ENCODE measurements around the gene ITPR2. TPM values are rescaled to one million over a fixed set of nuclear protein-coding genes. Genes with fewer than 3 reads are reported as not detected.

Gene ITPR2
- polyA plus RNA-seq, 2 of the 4 experiments (the other 2 are of a cell fraction): 3.1 to 8.1 TPM

GRCh38 chr12:26818636-26819035 lies 14.4 kb downstream of the ITPR2 start:
- ATAC-seq (no peak), FAIRE-seq (no peak), DNase-seq (ENCODE audit: low read depth in 1 of 2, low spot score in 1 of 2) (no peak)
- ChIA-PET POLR2A (no interaction called here), CTCF (no interaction called here)
- no peak for TF ChIP-seq SREBF2 (IDR thresholded peaks at IDR 0.05)
- no peak for TF ChIP-seq CBX2 (IDR thresholded peaks at IDR 0.05; ENCODE audit: borderline replicate concordance, low read depth)
- no peak for TF ChIP-seq ZC3H11A (IDR thresholded peaks at IDR 0.05)
- no peak for TF ChIP-seq FOSL2 (IDR thresholded peaks at IDR 0.05)
- TF ChIP-seq FOSL2 (CRISPR knock-in tag; IDR thresholded peaks at IDR 0.05): no peak
- no peak for TF ChIP-seq FOXS1 (CRISPR knock-in tag; IDR thresholded peaks at IDR 0.05)
- no peak for TF ChIP-seq CHD2 (IDR thresholded peaks at IDR 0.05; ENCODE audit: low read length, partially characterized antibody)
- TF ChIP-seq JUN (IDR thresholded peaks at IDR 0.05): no peak
- TF ChIP-seq PHF8 (IDR thresholded peaks at IDR 0.05; ENCODE audit: borderline replicate concordance, low read depth): no peak
- no peak for TF ChIP-seq SMC3 (IDR thresholded peaks at IDR 0.05)
- no peak for TF ChIP-seq RCOR1 (IDR thresholded peaks at IDR 0.05; ENCODE audit: low read depth, low read length)
- TF ChIP-seq HDAC2 (IDR thresholded peaks at IDR 0.05): no peak
- no peak for TF ChIP-seq ATOH8 (CRISPR knock-in tag; IDR thresholded peaks at IDR 0.05; ENCODE audit: low read depth)
- no peak for TF ChIP-seq HES2 (IDR thresholded peaks at IDR 0.05)
- TF ChIP-seq MAZ (IDR thresholded peaks at IDR 0.05; ENCODE audit: borderline replicate concordance, low read depth, low read length): no peak
- TF ChIP-seq MAX (IDR thresholded peaks at IDR 0.05): no peak
- TF ChIP-seq HOXB13 (CRISPR knock-in tag; IDR thresholded peaks at IDR 0.05; ENCODE audit: low read depth): no peak
- no peak for TF ChIP-seq NR3C1 (IDR thresholded peaks at IDR 0.05)
- TF ChIP-seq MYC (IDR thresholded peaks at IDR 0.05; ENCODE audit: borderline replicate concordance, low read length): no peak
- H3K4me3 ChIP-seq: no peak overlapping the region
- H3K4me2 ChIP-seq: no peak overlapping the region
- no peak overlapping the region for H3K27ac ChIP-seq
- 70% methylated on average over 2 of the region's 2 CpGs for WGBS (ENCODE audit: missing lambda C conversion rate)
- H3K4me1 ChIP-seq: peaks cover 4% of the 10 kb centered on the region; the same call in 1 of the 3 replicates
- no peaks in the 10 kb centered on the region for H3K9me3 ChIP-seq

- Histone ChIP-seq H3K27ac (no peak overlapping the region), H3K4me3 (no peak overlapping the region), H3K4me2 (no peak overlapping the region), H3K9me3 (no peaks in the 10 kb centered on the region), H3K4me1 (peaks cover 4% of the 10 kb centered on the region; the same call in 1 of the 3 replicates)
- DNase-seq (ENCODE audit: low read depth in 1 of 2, low spot score in 1 of 2) (no peak), FAIRE-seq (no peak), ATAC-seq (no peak)
- WGBS (ENCODE audit: missing lambda C conversion rate): 92% methylated on average over 3 of the region's 3 CpGs
- POLR2A ChIA-PET: no interaction called here
- CTCF ChIA-PET: no interaction called here
- no peak for TF ChIP-seq SMC3 (IDR thresholded peaks at IDR 0.05)
- TF ChIP-seq KDM1A (IDR thresholded peaks at IDR 0.05; ENCODE audit: low read depth): no peak
- no peak for TF ChIP-seq POLR2AphosphoS2 (conservative IDR thresholded peaks at IDR 0.05; ENCODE audit: low read length)
- no peak for TF ChIP-seq ESRRA (IDR thresholded peaks at IDR 0.05; ENCODE audit: borderline replicate concordance, low read length)
- TF ChIP-seq E2F6 (IDR thresholded peaks at IDR 0.05; ENCODE audit: borderline replicate concordance, low read depth): no peak
- no peak for TF ChIP-seq JUN (IDR thresholded peaks at IDR 0.05)
- no peak for TF ChIP-seq HEYL (CRISPR knock-in tag; IDR thresholded peaks at IDR 0.05)
- TF ChIP-seq RCOR1 (IDR thresholded peaks at IDR 0.05; ENCODE audit: low read depth, low read length): no peak
- no peak for TF ChIP-seq REST (IDR thresholded peaks at IDR 0.05)
- TF ChIP-seq CEBPB (IDR thresholded peaks at IDR 0.05): no peak
- TF ChIP-seq MAX (IDR thresholded peaks at IDR 0.05): no peak
- no peak for TF ChIP-seq GATA3 (IDR thresholded peaks at IDR 0.05; ENCODE audit: borderline replicate concordance)
- no peak for TF ChIP-seq MAFK (IDR thresholded peaks at IDR 0.05; ENCODE audit: partially characterized antibody)
- TF ChIP-seq PHF8 (IDR thresholded peaks at IDR 0.05; ENCODE audit: borderline replicate concordance, low read depth): no peak
- no peak for TF ChIP-seq NR3C1 (IDR thresholded peaks at IDR 0.05)
- TF ChIP-seq FOSB (CRISPR knock-in tag; IDR thresholded peaks at IDR 0.05): no peak
These were observed 14.8 kb downstream of the ITPR2 start for GRCh38 chr12:26818201-26818600.

Measured in A549 (cell line).